ENCODE results near the gene PRKG1.

PRKG1 gene

DNA sequence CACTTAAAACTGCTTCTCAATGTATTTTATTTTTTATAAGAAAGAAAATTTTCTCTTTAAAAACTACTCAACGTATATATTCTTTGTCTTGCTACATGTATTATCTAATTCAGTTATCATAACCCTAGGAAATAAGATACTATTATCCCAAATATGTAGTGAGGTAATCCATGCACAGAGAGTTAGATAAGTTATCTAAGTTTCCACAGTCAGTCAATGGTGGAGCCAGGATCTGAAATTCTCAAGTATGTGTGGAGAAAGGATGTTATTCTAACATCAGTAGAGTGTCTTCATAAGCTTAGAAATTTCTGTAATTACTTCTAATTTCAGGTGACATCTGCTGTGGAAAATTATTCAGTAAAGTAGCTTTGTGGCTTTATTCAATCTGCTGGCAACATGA lies 385.2 kb downstream of the PRKG1 start:
- in situ Hi-C loops (cut with MboI; ENCODE audit: low pct_unique_long_range_greater_than_20kb, low sequenced_read_pairs, unreplicated experiment) = no loop called here
- TF ChIP-seq CTCF (IDR thresholded peaks at IDR 0.05; ENCODE audit: extremely low read depth, insufficient read depth, missing control alignments) = no peak
- DNase-seq (ENCODE audit: low spot score) = no peak

GRCh38 chr10:51462076-51462779 lies 387.9 kb downstream of the PRKG1 start:
- no peak for TF ChIP-seq CTCF (IDR thresholded peaks at IDR 0.05; ENCODE audit: extremely low read depth, insufficient read depth, missing control alignments)
- in situ Hi-C loops (cut with MboI; ENCODE audit: low pct_unique_long_range_greater_than_20kb, low sequenced_read_pairs, unreplicated experiment) = no loop called here
- DNase-seq (ENCODE audit: low spot score) = no peak

GRCh38 chr10:51468424-51468823 lies 394.1 kb downstream of the PRKG1 start:
- TF ChIP-seq CTCF (IDR thresholded peaks at IDR 0.05; ENCODE audit: extremely low read depth, insufficient read depth, missing control alignments) = no peak
- no peak for DNase-seq (ENCODE audit: low spot score)
- in situ Hi-C loops (cut with MboI; ENCODE audit: low pct_unique_long_range_greater_than_20kb, low sequenced_read_pairs, unreplicated experiment) = no loop called here

GRCh38 chr10:51469686-51470085 lies 395.4 kb downstream of the PRKG1 start:
- in situ Hi-C loops (cut with MboI; ENCODE audit: low pct_unique_long_range_greater_than_20kb, low sequenced_read_pairs, unreplicated experiment) = no loop called here
- DNase-seq (ENCODE audit: low spot score) = no peak
- TF ChIP-seq CTCF (IDR thresholded peaks at IDR 0.05; ENCODE audit: extremely low read depth, insufficient read depth, missing control alignments) = no peak

GRCh38 chr10:51471271-51471670 lies 397.0 kb downstream of the PRKG1 start:
- DNase-seq (ENCODE audit: low spot score) = no peak
- in situ Hi-C loops (cut with MboI; ENCODE audit: low pct_unique_long_range_greater_than_20kb, low sequenced_read_pairs, unreplicated experiment) = no loop called here
- TF ChIP-seq CTCF (IDR thresholded peaks at IDR 0.05; ENCODE audit: extremely low read depth, insufficient read depth, missing control alignments) = no peak

- in situ Hi-C loops (cut with MboI; ENCODE audit: low pct_unique_long_range_greater_than_20kb, low sequenced_read_pairs, unreplicated experiment) = no loop called here
- TF ChIP-seq CTCF (IDR thresholded peaks at IDR 0.05; ENCODE audit: extremely low read depth, insufficient read depth, missing control alignments) = no peak
- DNase-seq (ENCODE audit: low spot score) = no peak
These were observed 397.9 kb downstream of the PRKG1 start for GRCh38 chr10:51472154-51472553.
